Left forelimb (tissue), 1 donor: ENCODE data around the gene IL10RA.
"Not testable (repeated sequence)": the region's sequence is repeated elsewhere in the genome, so short reads cannot be mapped to it uniquely, and the experiment has no call there.

Source experiments
- DNase-seq: peaks from one replicate; pipeline ENCODE4 v3.0.0-alpha.2; 2018; ENCODE audit warnings: low spot score

IL10RA gene

GRCh38 chr11:117961896-117962295, 24.3 kb upstream of the IL10RA start:
- no peak for DNase-seq

- DNase-seq, result no peak
Measured at GRCh38 chr11:117962826-117963225, 23.4 kb upstream of the IL10RA start.

GRCh38 chr11:117966908-117967307, 19.3 kb upstream of the IL10RA start:
- no peak for DNase-seq

GRCh38 chr11:117969160-117969991, 16.8 kb upstream of the IL10RA start:
- no peak for DNase-seq

- no peak for DNase-seq
Measured at GRCh38 chr11:117970400-117971024, 15.7 kb upstream of the IL10RA start.

GRCh38 chr11:117972044-117972443, 14.2 kb upstream of the IL10RA start:
- DNase-seq, result no peak

- DNase-seq, result no peak
Measured at GRCh38 chr11:117972629-117973502, 13.3 kb upstream of the IL10RA start.

- DNase-seq, result no peak
Measured at GRCh38 chr11:117973503-117973860, 12.7 kb upstream of the IL10RA start.

- DNase-seq, result no peak
Measured at GRCh38 chr11:117976445-117976844, 9.7 kb upstream of the IL10RA start.

- DNase-seq, result no peak
Measured at GRCh38 chr11:117977029-117977428, 9.2 kb upstream of the IL10RA start.

- not testable (repeated sequence) for DNase-seq
Measured at GRCh38 chr11:117977612-117978264, 8.5 kb upstream of the IL10RA start.

- not testable (repeated sequence) for DNase-seq
Measured at GRCh38 chr11:117978291-117978910, 7.8 kb upstream of the IL10RA start.

GRCh38 chr11:117978991-117979390, 7.2 kb upstream of the IL10RA start:
- DNase-seq, result no peak

GRCh38 chr11:117979481-117980211, 6.5 kb upstream of the IL10RA start:
- no peak for DNase-seq

- no peak for DNase-seq
Measured at GRCh38 chr11:117980280-117980679, 5.9 kb upstream of the IL10RA start.

- no peak for DNase-seq
Measured at GRCh38 chr11:117980720-117981119, 5.5 kb upstream of the IL10RA start.

GRCh38 chr11:117983163-117983475, 3.1 kb upstream of the IL10RA start:
- no peak for DNase-seq

- no peak for DNase-seq
Measured at GRCh38 chr11:117984476-117984875, 1.7 kb upstream of the IL10RA start.

GRCh38 chr11:117986981-117987574, 884 bp downstream of the IL10RA start:
- DNase-seq, result no peak

- no peak for DNase-seq
Measured at GRCh38 chr11:117989351-117990102, 3.3 kb downstream of the IL10RA start.
